Uterus (tissue), 4 donors: Measurements from ENCODE around the gene SNAPC3. TPM values are rescaled to one million over a fixed set of nuclear protein-coding genes. Genes with fewer than 3 reads are reported as not detected.
"Not testable (repeated sequence)": the region's sequence is repeated elsewhere in the genome, so short reads cannot be mapped to it uniquely, and the experiment has no call there.

Source experiments
- DNase-seq, 2 donors: peaks; one replicate each; pipeline ENCODE4 v3.0.0-alpha.2; 2019 to 2020
- H3K27ac ChIP-seq, 2 donors: fragments of 200-600 bp; sonication (generic); 1 replicate in 1 of 2; 2 replicates in 1 of 2; pipeline ENCODE4 v1.5.1; 2016 to 2018
- H3K27me3 ChIP-seq, 2 donors: fragments of 200-600 bp; sonication (generic); one replicate each; pipeline ENCODE4 v1.5.1; 2018 to 2019; ENCODE audit warnings: control low read depth in 1 of 2
- H3K36me3 ChIP-seq, 2 donors: fragments of 200-600 bp; sonication (generic); one replicate each; pipeline ENCODE4 v1.5.1; 2019; ENCODE audit warnings: control low read depth in 1 of 2
- H3K4me1 ChIP-seq, 2 donors: fragments of 200-600 bp; sonication (generic); one replicate each; pipeline ENCODE4 v1.5.1; 2018 to 2019; ENCODE audit warnings: control low read depth in 1 of 2
- H3K4me3 ChIP-seq, 2 donors: fragments of 200-600 bp; sonication (generic); 1 replicate in 1 of 2; 2 replicates in 1 of 2; pipeline ENCODE4 v1.5.1; 2018 to 2019; ENCODE audit warnings: mild to moderate bottlenecking in 1 of 2
- H3K9me3 ChIP-seq, 2 donors: fragments of 200-600 bp; sonication (generic); one replicate each; pipeline ENCODE4 v1.5.1; 2019; ENCODE audit warnings: control low read depth in 1 of 2
- POLR2A ChIP-seq, 2 donors: fragments of 450-650 bp; IDR thresholded peaks; one replicate each; pipeline ENCODE4 v1.6.1; 2016; ENCODE audit warnings: antibody characterized with exemption in 2 of 2, mild to moderate bottlenecking in 1 of 2, moderate library complexity in 1 of 2
- intact Hi-C: fragments of 100-400 bp; cut with DNase I; formaldehyde crosslinking; loops from one replicate; pipeline ENCODE4 v1.15.1; 2023; ENCODE audit warnings: low total_unique reads
- total RNA-seq, 4 donors: library from RNA; depleted of rRNA in 3 of 4; stranded (reverse); fragments of >200 nt in 3 of 4; gene quantifications; one replicate each; pipeline versions ENCODE4 v1.1.0 to v1.2.4, GENCODE V29; 2014 to 2023
- TF ChIP-seq, protein P1 (sequence below), 4 experiments: fragments of 200-600 bp in 2 of 4; fragments of 450-650 bp in 2 of 4; sonication (generic) in 2 of 4; IDR thresholded peaks; one replicate each; pipeline ENCODE4 v1.5.1; 2016 to 2019; ENCODE audit warnings: antibody characterized with exemption in 4 of 4, mild to moderate bottlenecking in 2 of 4, moderate library complexity in 1 of 4
- donor health status: DM: yes; HTN: yes; CAD: no.

SNAPC3 gene
- total RNA-seq, 4 donors from 2014 or later, result 31.5 to 67.1 (median 39.7) TPM

DNA sequence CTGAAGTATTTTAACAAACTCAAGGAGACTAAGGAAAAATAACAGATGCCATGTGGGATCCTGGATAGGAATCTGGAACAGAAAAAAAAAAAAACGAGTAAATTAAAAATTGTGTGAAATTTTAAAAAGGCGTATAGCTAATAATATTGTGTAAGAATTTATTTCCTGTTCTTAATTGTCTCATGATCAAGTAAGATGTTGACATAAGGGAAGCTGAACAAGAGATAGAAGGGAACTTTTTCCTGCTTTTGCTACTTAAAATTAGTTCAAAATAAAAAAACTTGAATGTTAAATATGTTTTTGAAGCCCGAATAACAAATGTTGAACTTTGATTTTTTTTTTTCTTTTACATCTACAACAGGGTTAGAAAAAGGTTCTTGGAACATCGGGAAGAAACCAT lies 10.5 kb downstream of the SNAPC3 start:
- intact Hi-C loops, result no loop called here
- H3K27ac ChIP-seq, result no peak overlapping the region
- no peaks in the 10 kb centered on the region for H3K36me3 ChIP-seq
- H3K4me3 ChIP-seq, result no peak overlapping the region
- TF ChIP-seq, protein P1, sequence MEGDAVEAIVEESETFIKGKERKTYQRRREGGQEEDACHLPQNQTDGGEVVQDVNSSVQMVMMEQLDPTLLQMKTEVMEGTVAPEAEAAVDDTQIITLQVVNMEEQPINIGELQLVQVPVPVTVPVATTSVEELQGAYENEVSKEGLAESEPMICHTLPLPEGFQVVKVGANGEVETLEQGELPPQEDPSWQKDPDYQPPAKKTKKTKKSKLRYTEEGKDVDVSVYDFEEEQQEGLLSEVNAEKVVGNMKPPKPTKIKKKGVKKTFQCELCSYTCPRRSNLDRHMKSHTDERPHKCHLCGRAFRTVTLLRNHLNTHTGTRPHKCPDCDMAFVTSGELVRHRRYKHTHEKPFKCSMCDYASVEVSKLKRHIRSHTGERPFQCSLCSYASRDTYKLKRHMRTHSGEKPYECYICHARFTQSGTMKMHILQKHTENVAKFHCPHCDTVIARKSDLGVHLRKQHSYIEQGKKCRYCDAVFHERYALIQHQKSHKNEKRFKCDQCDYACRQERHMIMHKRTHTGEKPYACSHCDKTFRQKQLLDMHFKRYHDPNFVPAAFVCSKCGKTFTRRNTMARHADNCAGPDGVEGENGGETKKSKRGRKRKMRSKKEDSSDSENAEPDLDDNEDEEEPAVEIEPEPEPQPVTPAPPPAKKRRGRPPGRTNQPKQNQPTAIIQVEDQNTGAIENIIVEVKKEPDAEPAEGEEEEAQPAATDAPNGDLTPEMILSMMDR (IDR thresholded peaks at IDR 0.05), result no peak
- TF ChIP-seq POLR2A (IDR thresholded peaks at IDR 0.05), result no peak
- DNase-seq, result no peak
- no peaks in the 10 kb centered on the region for H3K27me3 ChIP-seq
- no peaks in the 10 kb centered on the region for H3K9me3 ChIP-seq
- peaks cover 0 to 5% of the 10 kb centered on the region in 2 donors for H3K4me1 ChIP-seq

DNA sequence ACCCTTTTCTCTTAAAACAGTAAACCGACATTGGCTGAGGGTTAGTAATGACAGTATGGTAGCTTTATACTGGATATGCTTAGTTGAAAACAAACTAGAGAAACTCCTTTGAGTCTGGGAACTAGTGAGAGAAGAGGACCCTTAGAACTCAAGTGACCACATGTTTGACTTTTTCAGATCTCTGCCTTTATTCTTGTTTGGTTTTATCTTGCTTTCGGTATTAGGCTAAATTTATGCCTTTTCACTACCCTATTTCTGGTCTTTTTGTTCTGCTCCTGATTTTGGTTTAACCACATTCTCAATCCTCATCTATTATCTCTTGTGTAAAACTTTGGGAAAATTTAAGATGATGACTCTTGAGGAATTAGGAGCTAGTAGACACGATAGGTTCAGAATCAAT lies 11.0 kb downstream of the SNAPC3 start:
- no peaks in the 10 kb centered on the region for H3K27me3 ChIP-seq
- H3K36me3 ChIP-seq, result no peaks in the 10 kb centered on the region
- H3K27ac ChIP-seq, result no peak overlapping the region
- H3K4me3 ChIP-seq, result no peak overlapping the region
- TF ChIP-seq, protein P1 (IDR thresholded peaks at IDR 0.05), result no peak
- no peak for TF ChIP-seq POLR2A (IDR thresholded peaks at IDR 0.05)
- H3K4me1 ChIP-seq, result peaks cover 0 to 5% of the 10 kb centered on the region in 2 donors
- H3K9me3 ChIP-seq, result no peaks in the 10 kb centered on the region
- intact Hi-C loops, result no loop called here
- no peak for DNase-seq

DNA sequence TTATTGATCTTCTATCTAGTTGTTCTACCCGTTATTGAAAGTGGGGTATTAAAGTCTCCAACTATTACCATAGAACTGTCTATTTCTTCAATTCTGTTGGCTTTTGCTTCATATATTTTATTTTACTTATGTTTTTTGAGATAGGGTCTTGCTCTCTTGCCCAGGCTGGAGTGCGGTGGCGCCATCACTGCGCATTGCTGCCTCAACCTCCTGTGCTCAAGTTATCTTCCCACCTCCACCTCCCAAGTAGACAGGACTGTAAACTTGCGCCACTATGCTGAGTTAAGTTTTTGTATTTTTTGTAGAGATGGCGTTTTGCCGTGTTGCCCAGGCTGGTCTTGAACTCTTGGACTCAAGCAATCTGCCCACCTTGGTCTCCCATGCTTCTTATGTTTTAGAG lies 16.2 kb downstream of the SNAPC3 start:
- H3K9me3 ChIP-seq, result no peaks in the 10 kb centered on the region
- no peaks in the 10 kb centered on the region for H3K27me3 ChIP-seq
- H3K4me1 ChIP-seq, result no peaks in the 10 kb centered on the region
- H3K36me3 ChIP-seq, result no peaks in the 10 kb centered on the region
- TF ChIP-seq POLR2A (IDR thresholded peaks at IDR 0.05), result no peak
- TF ChIP-seq, protein P1 (IDR thresholded peaks at IDR 0.05), result no peak
- H3K27ac ChIP-seq, result no peak overlapping the region
- no peak for DNase-seq
- no peak overlapping the region for H3K4me3 ChIP-seq
- intact Hi-C loops, result no loop called here

DNA sequence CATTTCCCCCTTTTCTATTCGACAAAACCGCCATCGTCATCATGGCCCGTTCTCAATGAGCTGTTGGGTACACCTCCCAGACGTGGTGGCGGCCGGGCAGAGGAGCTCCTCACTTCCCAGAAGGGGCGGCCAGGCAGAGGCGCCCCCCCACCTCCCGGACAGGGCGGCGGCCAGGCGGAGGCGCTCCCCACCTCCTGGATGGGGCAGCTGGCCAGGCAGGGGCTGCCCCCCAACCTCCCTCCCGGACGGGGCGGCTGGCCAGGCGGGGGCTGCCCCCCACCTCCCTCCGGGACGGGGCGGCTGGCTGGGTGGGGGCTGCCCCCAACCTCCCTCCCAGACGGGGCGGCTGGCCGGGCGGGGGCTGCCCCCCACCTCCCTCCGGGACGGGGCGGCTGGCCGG lies 19.2 kb downstream of the SNAPC3 start:
- intact Hi-C loops, H3K36me3 ChIP-seq, H3K4me1 ChIP-seq: not testable (repeated sequence)

DNA sequence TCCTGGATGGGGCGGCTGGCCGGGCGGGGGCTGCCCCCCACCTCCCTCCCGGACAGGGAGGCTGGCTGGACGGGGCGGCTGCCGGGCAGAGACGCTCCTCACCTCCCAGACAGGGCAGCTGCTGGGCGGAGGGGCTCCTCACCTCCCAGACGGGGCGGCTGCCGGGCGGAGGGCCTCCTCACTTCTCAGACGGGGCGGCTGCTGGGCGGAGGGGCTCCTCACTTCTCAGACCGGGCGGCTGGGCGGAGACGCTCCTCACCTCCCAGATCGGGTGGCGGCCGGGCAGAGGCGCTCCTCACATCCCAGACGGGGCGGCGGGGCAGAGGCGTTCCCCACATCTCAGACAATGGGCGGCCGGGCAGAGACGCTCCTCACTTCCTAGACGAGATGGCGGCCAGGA lies 19.6 kb downstream of the SNAPC3 start:
- H3K27ac ChIP-seq, H3K27me3 ChIP-seq, DNase-seq, H3K36me3 ChIP-seq, H3K4me3 ChIP-seq, intact Hi-C loops, H3K9me3 ChIP-seq, H3K4me1 ChIP-seq: not testable (repeated sequence)

More for the DNA sequence above, 19.2 kb downstream of the SNAPC3 start:
- H3K27me3 ChIP-seq, H3K4me3 ChIP-seq, H3K27ac ChIP-seq, H3K9me3 ChIP-seq, DNase-seq: not testable (repeated sequence)

DNA sequence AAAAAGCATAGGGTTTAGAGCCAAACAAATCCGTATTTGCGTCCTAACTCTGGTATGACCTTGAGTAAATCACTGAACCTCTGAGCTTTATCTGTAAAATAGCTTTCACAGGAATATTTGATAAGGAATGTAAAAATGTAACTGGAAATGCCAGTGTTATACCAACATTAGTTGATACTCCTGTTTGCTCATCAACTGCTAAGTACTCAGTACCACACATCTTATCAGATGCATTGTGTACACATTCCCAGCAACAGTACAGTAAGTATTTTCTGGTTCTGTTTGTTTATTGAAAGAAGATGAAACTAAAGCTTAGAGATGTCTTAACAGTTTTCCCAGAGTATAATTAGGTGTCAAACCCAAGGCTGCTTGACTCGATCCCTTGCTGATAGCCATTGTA lies 21.5 kb downstream of the SNAPC3 start:
- intact Hi-C loops, result no loop called here
- Histone ChIP-seq H3K36me3 (no peaks in the 10 kb centered on the region), H3K27me3 (no peaks in the 10 kb centered on the region), H3K9me3 (no peaks in the 10 kb centered on the region), H3K27ac (no peak overlapping the region), H3K4me3 (no peak overlapping the region), H3K4me1 (no peaks in the 10 kb centered on the region)
- TF ChIP-seq, protein P1 (IDR thresholded peaks at IDR 0.05), result no peak
- no peak for DNase-seq
